GM21423 (cell line): ENCODE measurements around the gene WNT11.

Experiments
- ATAC-seq: cut with Tn5 transposase; IDR thresholded peaks from one replicate; pipeline ENCODE4 v1.9.1; 2021; ENCODE audit warnings: mild to moderate bottlenecking, moderate library complexity; ENCODE audit not compliant: unreplicated experiment

The WNT11 gene

GRCh38 chr11:76179147-76179546, 27.2 kb downstream of the WNT11 start:
- no peak for ATAC-seq

- ATAC-seq, result no peak
These were observed 29.0 kb downstream of the WNT11 start for GRCh38 chr11:76177250-76177686.

- ATAC-seq, result no peak
These were observed 29.8 kb downstream of the WNT11 start for GRCh38 chr11:76176463-76176862.

GRCh38 chr11:76175783-76176182, 30.5 kb downstream of the WNT11 start:
- ATAC-seq, result no peak

- ATAC-seq, result no peak
These were observed 32.0 kb downstream of the WNT11 start for GRCh38 chr11:76174330-76174729.

- ATAC-seq, result no peak
These were observed 32.6 kb downstream of the WNT11 start for GRCh38 chr11:76173663-76174062.

GRCh38 chr11:76172583-76172982, 33.7 kb downstream of the WNT11 start:
- no peak for ATAC-seq

GRCh38 chr11:76170468-76170867, 35.8 kb downstream of the WNT11 start:
- no peak for ATAC-seq

- ATAC-seq, result no peak
These were observed 36.8 kb downstream of the WNT11 start for GRCh38 chr11:76169473-76169896.

- no peak for ATAC-seq
These were observed 38.7 kb downstream of the WNT11 start for GRCh38 chr11:76167590-76167989.

- ATAC-seq, result no peak
These were observed 40.0 kb downstream of the WNT11 start for GRCh38 chr11:76166314-76166713.

GRCh38 chr11:76164861-76165751, 41.2 kb downstream of the WNT11 start:
- ATAC-seq, result no peak

GRCh38 chr11:76164081-76164480, 42.2 kb downstream of the WNT11 start:
- ATAC-seq, result no peak

- ATAC-seq, result no peak
These were observed 42.9 kb downstream of the WNT11 start for GRCh38 chr11:76163289-76163880.

GRCh38 chr11:76162336-76163288, 43.7 kb downstream of the WNT11 start:
- ATAC-seq, result no peak

- no peak for ATAC-seq
These were observed 44.9 kb downstream of the WNT11 start for GRCh38 chr11:76161261-76161961.

- no peak for ATAC-seq
These were observed 45.4 kb downstream of the WNT11 start for GRCh38 chr11:76160856-76161255.

GRCh38 chr11:76159983-76160661, 46.2 kb downstream of the WNT11 start:
- ATAC-seq, result no peak

GRCh38 chr11:76159303-76159937, 46.9 kb downstream of the WNT11 start:
- no peak for ATAC-seq
